ENCODE measurements around the gene TMEM87B.

DNA sequence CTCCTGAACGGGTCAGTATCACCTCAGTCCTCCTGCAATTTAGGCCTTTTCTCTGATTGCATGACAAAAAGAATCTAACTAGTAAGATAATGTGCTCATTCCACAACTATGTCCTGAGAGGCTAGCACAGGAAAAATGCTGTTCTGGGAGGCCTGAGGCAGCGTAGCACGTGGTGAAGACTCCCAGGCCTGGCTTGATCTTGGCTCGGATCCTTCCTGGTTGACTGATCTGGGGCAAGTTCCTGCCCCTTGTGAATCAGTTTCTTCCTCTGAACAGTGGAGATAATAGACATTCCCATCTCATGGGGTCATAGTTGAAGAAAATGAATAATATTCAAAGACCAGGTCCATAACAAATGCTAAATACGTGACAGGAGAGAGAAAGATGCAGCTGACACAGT is 95.4 kb downstream of the TMEM87B start:
- TF ChIP-seq, protein P1, sequence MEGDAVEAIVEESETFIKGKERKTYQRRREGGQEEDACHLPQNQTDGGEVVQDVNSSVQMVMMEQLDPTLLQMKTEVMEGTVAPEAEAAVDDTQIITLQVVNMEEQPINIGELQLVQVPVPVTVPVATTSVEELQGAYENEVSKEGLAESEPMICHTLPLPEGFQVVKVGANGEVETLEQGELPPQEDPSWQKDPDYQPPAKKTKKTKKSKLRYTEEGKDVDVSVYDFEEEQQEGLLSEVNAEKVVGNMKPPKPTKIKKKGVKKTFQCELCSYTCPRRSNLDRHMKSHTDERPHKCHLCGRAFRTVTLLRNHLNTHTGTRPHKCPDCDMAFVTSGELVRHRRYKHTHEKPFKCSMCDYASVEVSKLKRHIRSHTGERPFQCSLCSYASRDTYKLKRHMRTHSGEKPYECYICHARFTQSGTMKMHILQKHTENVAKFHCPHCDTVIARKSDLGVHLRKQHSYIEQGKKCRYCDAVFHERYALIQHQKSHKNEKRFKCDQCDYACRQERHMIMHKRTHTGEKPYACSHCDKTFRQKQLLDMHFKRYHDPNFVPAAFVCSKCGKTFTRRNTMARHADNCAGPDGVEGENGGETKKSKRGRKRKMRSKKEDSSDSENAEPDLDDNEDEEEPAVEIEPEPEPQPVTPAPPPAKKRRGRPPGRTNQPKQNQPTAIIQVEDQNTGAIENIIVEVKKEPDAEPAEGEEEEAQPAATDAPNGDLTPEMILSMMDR (conservative IDR thresholded peaks at IDR 0.05; ENCODE audit: low read length), result no peak
- TF ChIP-seq EZH2phosphoT487 (IDR thresholded peaks at IDR 0.05; ENCODE audit: borderline replicate concordance, low read depth, low read length), result no peak

Measured in OCI-LY7 (cell line).